ENCODE data around the gene GALNT2. TPM values are rescaled to one million over a fixed set of nuclear protein-coding genes. Genes with fewer than 3 reads are reported as not detected.

The GALNT2 gene
- total and polyA plus RNA-seq, 3 donors from 2014 or later, result 63.0 to 135 (median 114) TPM

- H3K4me1 ChIP-seq, result peaks cover 26% of the 10 kb centered on the region
- intact Hi-C loops (cut with DNase I; ENCODE audit: low total_unique reads), result no loop called here
- no peak overlapping the region for H3K27ac ChIP-seq
Observed at GRCh38 chr1:230163205-230163604, 96.2 kb downstream of the GALNT2 start.

GRCh38 chr1:230163719-230164118, 96.7 kb downstream of the GALNT2 start:
- TF ChIP-seq CTCF (IDR thresholded peaks at IDR 0.05) (no peak), POLR2A (IDR thresholded peaks at IDR 0.05) (no peak)
- no peak overlapping the region for H3K4me3 ChIP-seq
- no peaks in the 10 kb centered on the region for H3K27me3 ChIP-seq
- H3K9me3 ChIP-seq, result no peaks in the 10 kb centered on the region
- intact Hi-C loops (cut with DNase I; ENCODE audit: low total_unique reads), result no loop called here
- DNase-seq, result peak; percentile 4
- no peak overlapping the region for H3K27ac ChIP-seq
- H3K36me3 ChIP-seq (ENCODE audit: low read depth, missing control alignments), result no peaks in the 10 kb centered on the region
- 91 to 96% methylated on average over 3 of the region's 3 CpGs for WGBS, 2 donors
- H3K4me1 ChIP-seq, result peaks cover 22% of the 10 kb centered on the region

More at GRCh38 chr1:230163205-230163604, 96.2 kb downstream of the GALNT2 start:
- no peaks in the 10 kb centered on the region for H3K36me3 ChIP-seq (ENCODE audit: low read depth, missing control alignments)
- no peak overlapping the region for H3K4me3 ChIP-seq
- peak; percentile 14 for DNase-seq
- TF ChIP-seq CTCF (IDR thresholded peaks at IDR 0.05) (no peak), POLR2A (IDR thresholded peaks at IDR 0.05) (no peak)
- H3K27me3 ChIP-seq, result no peaks in the 10 kb centered on the region
- 92 to 93% methylated on average over 6 of the region's 6 CpGs for WGBS, 2 donors
- H3K9me3 ChIP-seq, result no peaks in the 10 kb centered on the region

- Histone ChIP-seq H3K27ac (no peak overlapping the region), H3K9me3 (no peaks in the 10 kb centered on the region), H3K4me1 (peaks cover 29% of the 10 kb centered on the region), H3K27me3 (no peaks in the 10 kb centered on the region), H3K36me3 (ENCODE audit: low read depth, missing control alignments) (no peaks in the 10 kb centered on the region), H3K4me3 (no peak overlapping the region)
- DNase-seq, result peak; percentile 13
- WGBS, 2 donors, result 37 to 75% methylated on average over 4 of the region's 4 CpGs
- intact Hi-C loops (cut with DNase I; ENCODE audit: low total_unique reads), result no loop called here
- no peak for TF ChIP-seq POLR2A (IDR thresholded peaks at IDR 0.05)
- no peak for TF ChIP-seq CTCF (IDR thresholded peaks at IDR 0.05)
Observed at GRCh38 chr1:230165536-230165935, 98.5 kb downstream of the GALNT2 start.

- TF ChIP-seq CTCF (IDR thresholded peaks at IDR 0.05) (no peak), POLR2A (IDR thresholded peaks at IDR 0.05) (no peak)
- no peaks in the 10 kb centered on the region for H3K9me3 ChIP-seq
- no peaks in the 10 kb centered on the region for H3K27me3 ChIP-seq
- DNase-seq, result peak; percentile 16
- peaks cover 30% of the 10 kb centered on the region for H3K4me1 ChIP-seq
- no peak overlapping the region for H3K4me3 ChIP-seq
- H3K27ac ChIP-seq, result no peak overlapping the region
- 70 to 83% methylated on average over 6 of the region's 6 CpGs for WGBS, 2 donors
- intact Hi-C loops (cut with DNase I; ENCODE audit: low total_unique reads), result no loop called here
- no peaks in the 10 kb centered on the region for H3K36me3 ChIP-seq (ENCODE audit: low read depth, missing control alignments)
Observed at GRCh38 chr1:230166366-230167132, 99.5 kb downstream of the GALNT2 start.

GRCh38 chr1:230167419-230167852, 100.4 kb downstream of the GALNT2 start:
- peak; percentile 23 for DNase-seq
- intact Hi-C loops (cut with DNase I; ENCODE audit: low total_unique reads), result no loop called here
- H3K4me1 ChIP-seq, result peaks cover 30% of the 10 kb centered on the region
- H3K9me3 ChIP-seq, result no peaks in the 10 kb centered on the region
- H3K36me3 ChIP-seq (ENCODE audit: low read depth, missing control alignments), result no peaks in the 10 kb centered on the region
- no peak overlapping the region for H3K4me3 ChIP-seq
- TF ChIP-seq CTCF (IDR thresholded peaks at IDR 0.05) (peak in 2 of 3 experiments; percentile 62 to 63), POLR2A (IDR thresholded peaks at IDR 0.05) (no peak)
- no peak overlapping the region for H3K27ac ChIP-seq
- WGBS, 2 donors, result 82 to 84% methylated on average over 12 of the region's 12 CpGs
- no peaks in the 10 kb centered on the region for H3K27me3 ChIP-seq
